G401 (cell line): Measurements from ENCODE around the gene BFAR. TPM values are rescaled to one million over a fixed set of nuclear protein-coding genes. Genes with fewer than 3 reads are reported as not detected.
"Not testable (repeated sequence)": the region's sequence is repeated elsewhere in the genome, so short reads cannot be mapped to it uniquely, and the experiment has no call there.

Experiments used
- DNase-seq: peaks from one replicate; pipeline ENCODE4 v3.0.0-alpha.2; 2015; ENCODE audit warnings: low spot score
- in situ Hi-C: cut with HindIII; loops from 2 replicates; pipeline ENCODE4 v1.10.0; 2016; ENCODE audit warnings: low sequenced_read_pairs, mixed read lengths
- total RNA-seq: library from RNA; depleted of rRNA; stranded (reverse); fragments of >200 nt; shearing (Covaris generic); gene quantifications from 2 replicates; pipeline ENCODE4 v1.2.3, GENCODE V29; 2014; rRNA removed

Gene BFAR
- total RNA-seq, result 129 and 174 TPM in 2 replicates

GRCh38 chr16:14632693-14633569, at the start of gene BFAR:
BFAR (plus strand) TSS chr16:14632951; CDS start chr16:14644347, 11,396 bp downstream.
- DNase-seq, result peak; percentile 98
- in situ Hi-C loops, result no loop called here

DNA sequence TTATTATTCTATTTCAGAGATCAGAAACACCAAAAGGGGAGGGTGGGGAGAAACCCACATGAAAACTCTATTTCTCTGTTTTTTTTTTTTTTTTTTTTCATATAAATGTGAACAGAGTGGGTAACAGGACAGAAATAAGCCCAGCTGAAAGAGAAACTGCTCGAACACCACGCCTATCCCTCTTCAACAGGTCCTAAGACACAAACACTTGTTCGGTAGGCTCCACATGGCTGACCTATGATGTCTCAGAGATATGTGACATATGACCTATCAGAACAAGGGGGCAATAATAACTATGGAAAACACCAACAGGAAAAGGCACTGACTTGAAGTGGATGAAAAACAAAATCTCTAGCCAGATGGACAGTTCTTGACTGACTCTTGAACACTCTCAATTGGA, 47.5 kb upstream of the BFAR start:
- DNase-seq, result no peak
- in situ Hi-C loops, result no loop called here

GRCh38 chr16:14586637-14587305, 46.0 kb upstream of the BFAR start:
- no peak for DNase-seq
- in situ Hi-C loops, result no loop called here

DNA sequence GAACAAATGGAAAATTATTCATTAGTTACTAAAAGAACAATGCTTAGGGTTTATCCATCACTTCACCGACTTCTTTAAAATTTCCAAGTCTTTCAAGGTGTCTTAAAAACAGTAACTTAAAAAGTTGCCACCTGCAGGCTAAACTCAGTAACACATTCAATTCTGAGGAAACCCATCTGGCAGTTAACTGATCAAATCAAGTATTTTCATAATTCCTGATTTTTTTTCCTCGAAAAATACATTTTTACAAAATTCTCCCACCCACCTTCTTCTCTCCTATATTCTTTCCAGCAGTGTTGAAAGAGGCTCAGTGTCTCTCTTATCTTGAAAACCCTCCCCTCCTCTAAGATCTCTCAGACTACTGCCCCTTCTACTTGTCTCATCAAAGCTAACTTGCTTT, 32.6 kb upstream of the BFAR start:
- DNase-seq, result peak; percentile 3
- in situ Hi-C loops, result no loop called here

- no peak for DNase-seq
- in situ Hi-C loops, result no loop called here
Observed at GRCh38 chr16:14602443-14602963, 30.2 kb upstream of the BFAR start.

GRCh38 chr16:14606102-14606501, 26.6 kb upstream of the BFAR start:
- in situ Hi-C loops, result no loop called here

GRCh38 chr16:14608111-14608566, 24.6 kb upstream of the BFAR start:
- no peak for DNase-seq
- in situ Hi-C loops, result no loop called here

More at GRCh38 chr16:14606102-14606501, 26.6 kb upstream of the BFAR start:
- DNase-seq, result no peak

DNA sequence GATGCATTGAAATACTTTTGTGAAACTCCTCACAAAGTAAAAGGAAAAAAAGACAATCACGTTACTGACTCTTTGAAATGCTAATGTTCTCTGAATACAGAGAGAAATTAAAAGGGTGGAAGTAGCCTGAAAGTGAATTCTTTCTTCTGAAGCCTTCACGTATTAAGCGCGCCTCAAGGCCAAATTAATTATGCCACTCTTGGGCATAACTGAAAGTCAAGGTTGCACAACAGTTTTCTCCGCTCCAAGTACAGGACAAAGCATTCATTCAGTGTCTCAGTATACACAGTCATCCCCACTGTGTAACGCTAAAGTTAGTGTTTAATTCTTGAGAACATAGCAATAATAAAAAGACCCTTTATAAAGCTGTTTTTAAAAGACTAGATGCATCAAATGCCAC, 24.1 kb upstream of the BFAR start:
- DNase-seq, result no peak
- in situ Hi-C loops, result no loop called here

DNA sequence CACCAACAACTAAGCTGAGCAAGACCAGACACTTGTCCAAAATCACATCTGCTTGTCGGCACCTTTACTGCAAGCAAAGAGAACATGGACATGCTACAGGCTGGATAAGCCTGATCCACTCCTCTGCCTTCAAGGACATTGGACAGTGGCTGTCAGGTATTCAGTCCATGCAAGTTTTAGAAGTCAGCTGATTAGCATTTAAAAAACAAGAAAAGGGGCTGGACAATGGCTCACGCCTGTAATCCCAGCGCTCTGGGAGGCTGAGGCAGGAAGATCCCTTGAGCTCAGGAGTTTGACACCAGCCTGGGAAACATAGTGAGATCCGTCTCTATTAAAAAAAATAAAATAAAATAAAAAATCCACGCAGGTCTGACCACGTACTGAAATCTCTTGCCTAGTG, 23.0 kb upstream of the BFAR start:
- no peak for DNase-seq
- in situ Hi-C loops, result no loop called here

DNA sequence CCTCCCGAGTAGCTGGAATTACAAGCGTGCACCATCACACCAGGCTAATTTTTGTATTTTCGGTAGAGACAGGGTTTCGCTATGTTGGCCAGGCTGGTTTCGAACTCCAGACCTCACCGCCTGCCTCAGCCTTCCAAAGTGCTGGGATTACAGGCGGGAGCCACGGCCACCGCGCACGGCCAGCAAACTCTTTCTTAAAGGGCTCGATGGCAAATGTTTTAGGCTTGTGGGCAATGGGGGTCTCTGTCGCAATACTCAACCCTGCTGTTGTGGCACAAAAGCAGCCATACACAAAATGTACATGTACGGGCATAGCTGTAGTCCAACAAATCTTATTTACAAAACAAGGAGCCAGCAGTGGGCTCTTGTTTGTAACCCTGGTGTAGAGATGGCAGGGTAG, 21.1 kb upstream of the BFAR start:
- in situ Hi-C loops, result no loop called here
- DNase-seq, result no peak

- no peak for DNase-seq
- in situ Hi-C loops, result no loop called here
Observed at GRCh38 chr16:14613991-14614390, 18.8 kb upstream of the BFAR start.

GRCh38 chr16:14616280-14616679, 16.5 kb upstream of the BFAR start:
- DNase-seq, result no peak
- in situ Hi-C loops, result no loop called here

GRCh38 chr16:14618566-14618965, 14.2 kb upstream of the BFAR start:
- DNase-seq, result no peak
- in situ Hi-C loops, result no loop called here

GRCh38 chr16:14627078-14627477, 5.7 kb upstream of the BFAR start:
- no peak for DNase-seq
- in situ Hi-C loops, result no loop called here

DNA sequence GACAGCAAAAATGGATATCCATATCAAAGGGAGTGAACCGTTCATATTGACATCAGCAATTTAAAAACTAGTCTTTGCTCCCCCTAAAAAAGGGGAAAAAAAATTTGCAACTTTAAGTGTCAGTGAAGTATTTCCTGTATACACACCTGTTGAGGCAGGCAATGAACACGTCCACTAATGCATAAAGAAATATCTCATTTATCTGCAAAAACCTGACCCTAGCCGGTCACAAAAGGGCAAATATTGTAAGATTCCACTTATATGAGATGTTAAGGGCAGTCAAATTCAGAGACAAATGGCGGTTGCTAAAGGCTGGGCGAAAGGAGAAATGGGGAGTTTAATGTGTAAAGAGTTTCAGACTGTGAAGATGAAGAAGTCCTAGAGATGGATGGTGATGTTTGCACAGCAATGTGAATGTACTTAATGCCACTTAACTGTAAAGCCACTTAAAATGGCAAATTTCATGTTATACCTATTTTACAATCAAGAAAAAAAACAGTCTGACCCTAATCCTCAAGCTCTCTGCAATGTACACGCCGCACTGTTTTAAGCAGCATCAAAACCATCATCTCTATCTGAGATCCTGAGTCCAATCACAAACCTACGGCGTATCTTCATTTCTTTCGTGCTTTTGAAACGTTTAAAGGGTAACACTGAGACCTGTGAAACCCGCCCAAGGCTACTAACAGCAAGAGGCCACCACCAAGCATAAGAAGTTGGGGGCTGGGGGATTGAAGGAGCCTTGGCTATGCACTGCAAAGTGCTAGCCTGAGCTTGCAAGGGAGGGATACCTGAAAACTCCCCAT, 3.7 kb upstream of the BFAR start:
- in situ Hi-C loops, result no loop called here
- DNase-seq, result peak; percentile 17

GRCh38 chr16:14629612-14629918, 3.2 kb upstream of the BFAR start:
- peak; percentile 23 for DNase-seq
- in situ Hi-C loops, result no loop called here

DNA sequence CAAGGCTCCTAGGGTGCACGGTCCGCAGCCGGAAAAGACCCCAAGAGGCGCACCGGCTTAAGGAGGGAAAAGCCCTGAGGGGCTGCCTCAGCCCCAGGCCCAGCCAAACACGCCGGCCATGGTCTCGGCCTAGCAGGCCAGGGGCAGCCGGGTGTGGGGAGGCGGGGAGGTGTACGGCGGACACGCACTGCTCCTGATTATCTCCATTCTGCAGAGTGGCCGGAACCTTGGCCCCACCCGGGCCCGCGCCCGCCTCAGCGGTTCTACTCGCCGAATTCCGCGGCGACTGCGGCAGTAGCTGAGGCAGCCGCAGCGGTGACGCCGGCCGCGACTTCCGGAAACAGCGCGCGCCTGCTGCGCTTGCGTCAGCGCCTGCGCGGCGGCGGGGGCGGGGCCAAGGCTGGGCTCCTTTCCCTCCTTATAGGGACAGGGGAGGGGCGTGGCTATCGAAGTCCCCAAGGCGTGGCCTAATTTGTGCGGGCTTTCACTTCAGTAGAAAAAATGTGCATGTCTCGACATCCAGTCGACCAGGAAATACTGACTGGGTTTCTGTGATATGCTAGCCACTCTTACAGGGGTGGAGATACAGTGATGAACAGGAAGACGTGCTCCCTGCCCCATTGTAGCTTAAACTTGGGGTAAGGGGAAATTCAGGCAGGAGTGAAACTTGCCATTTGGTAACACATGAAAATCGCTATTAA, 2.7 kb upstream of the BFAR start, which contains the start of gene PARN:
Gene PARN (minus strand): TSS at position 342 of the 701 bp plus-strand sequence. CDS start 135 bp downstream, at position 207.
- DNase-seq, result peak; percentile 96
- in situ Hi-C loops, result no loop called here

DNA sequence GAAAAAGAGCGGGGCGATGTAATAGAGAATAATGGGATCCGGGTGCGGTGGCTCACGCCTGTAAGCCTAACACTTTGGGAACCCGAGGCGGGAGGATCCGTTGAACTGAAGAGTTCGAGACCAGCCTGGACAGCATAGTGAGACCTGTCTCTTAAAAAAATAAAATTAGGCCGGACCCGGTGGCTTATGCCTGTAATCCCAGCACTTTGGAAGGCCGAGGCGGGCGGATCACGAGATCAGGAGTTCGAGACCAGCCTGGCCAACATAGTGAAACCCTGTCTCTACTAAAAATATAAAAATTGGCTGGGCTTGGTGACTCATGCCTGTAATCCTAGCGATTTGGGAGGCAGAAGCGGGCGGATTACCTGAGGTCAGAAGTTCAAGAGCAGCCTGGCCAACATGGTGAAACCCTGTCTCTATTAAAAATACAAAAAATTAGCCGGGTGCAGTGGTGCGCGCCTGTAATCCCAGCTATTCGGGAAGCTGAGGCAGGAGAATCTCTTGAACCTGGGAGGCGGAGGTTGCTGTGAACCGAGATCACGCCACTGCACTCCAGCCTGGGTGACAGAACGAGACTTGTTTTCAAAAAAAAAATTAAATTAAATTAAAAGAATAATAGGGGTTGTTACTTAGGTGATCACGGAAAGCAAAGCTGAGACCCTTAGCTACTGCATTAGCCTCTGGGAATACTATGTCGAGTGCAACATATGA, 2.0 kb upstream of the BFAR start:
- DNase-seq, in situ Hi-C loops: not testable (repeated sequence)
